GM10248 (cell line): Measurements from ENCODE around the gene COL4A2.

Experiments
- CTCF ChIA-PET: fragments of 300-600 bp; sonication (Branson Sonifier 250); formaldehyde crosslinking; extraction: SDS; loops from one replicate; lab custom pipeline; 2021; ENCODE audit warnings: antibody characterized with exemption; lab: Yijun Ruan, JAX
- POLR2A ChIA-PET: fragments of 350-650 bp; sonication (Branson Sonifier 250); formaldehyde crosslinking; extraction: SDS; loops from one replicate; lab custom pipeline; 2020; ENCODE audit warnings: antibody characterized with exemption; lab: Yijun Ruan, JAX
- DNase-seq: peaks from one replicate; pipeline ENCODE4 v3.0.0; 2012; ENCODE audit errors: extremely low spot score
- CTCF ChIP-seq: IDR thresholded peaks from 2 replicates; pipeline ENCODE4 v1.5.1; 2012; ENCODE audit warnings: mild to moderate bottlenecking, low read depth; ENCODE audit errors: extremely low read depth, missing control alignments, control extremely low read depth

The COL4A2 gene

DNA sequence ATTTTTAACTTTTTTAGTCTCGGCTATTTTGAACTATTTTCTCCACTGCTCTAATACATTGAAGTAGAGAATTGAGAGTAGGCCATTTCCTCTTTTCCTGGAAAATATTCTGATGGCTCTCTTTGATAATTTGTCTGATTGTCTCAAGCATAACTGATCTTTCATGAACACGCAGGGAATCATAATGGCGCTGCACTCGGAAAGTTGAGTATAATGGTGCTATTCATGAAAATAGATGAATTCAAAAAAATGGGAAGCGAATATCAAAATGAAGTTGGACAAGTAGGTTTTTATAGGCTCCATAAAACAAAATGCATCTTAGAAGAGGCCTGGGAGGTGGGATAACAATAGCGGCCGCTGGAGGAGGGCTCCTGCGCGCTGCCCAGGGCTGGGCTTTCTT lies 29.0 kb downstream of the COL4A2 start:
- no peak for TF ChIP-seq CTCF
- CTCF ChIA-PET, result no interaction called here
- POLR2A ChIA-PET, result no interaction called here
- DNase-seq, result no peak

- ChIA-PET POLR2A (no interaction called here), CTCF (no interaction called here)
- TF ChIP-seq CTCF, result no peak
- DNase-seq, result no peak
These were observed 29.6 kb downstream of the COL4A2 start for GRCh38 chr13:110336681-110337080.

DNA sequence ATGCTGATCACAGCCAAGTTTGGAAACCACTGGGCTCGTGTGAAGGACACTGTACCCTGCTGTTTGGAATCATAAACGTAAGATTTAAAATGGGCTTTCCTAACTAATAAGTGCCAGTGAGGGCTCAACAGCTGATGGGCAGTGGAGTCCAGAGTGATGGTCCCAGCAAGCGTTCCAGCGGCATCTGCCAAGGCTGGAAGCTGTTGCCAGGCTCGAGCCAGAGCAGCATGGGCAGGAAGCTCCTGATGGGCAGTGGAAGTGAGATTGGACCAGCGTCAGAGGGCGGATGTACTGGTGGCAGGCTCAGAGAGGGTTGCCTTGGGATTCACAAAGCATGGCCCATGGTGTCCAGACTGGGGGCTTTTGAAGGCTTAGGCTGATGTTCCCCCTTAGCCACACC lies 30.2 kb downstream of the COL4A2 start:
- DNase-seq, result no peak
- ChIA-PET CTCF (interaction anchor here (1.7 kb wide), 1 partner anchor 75 kb away, joined by 4 read pairs; no protein-coding TSS in a partner anchor), POLR2A (no interaction called here)
- no peak for TF ChIP-seq CTCF

DNA sequence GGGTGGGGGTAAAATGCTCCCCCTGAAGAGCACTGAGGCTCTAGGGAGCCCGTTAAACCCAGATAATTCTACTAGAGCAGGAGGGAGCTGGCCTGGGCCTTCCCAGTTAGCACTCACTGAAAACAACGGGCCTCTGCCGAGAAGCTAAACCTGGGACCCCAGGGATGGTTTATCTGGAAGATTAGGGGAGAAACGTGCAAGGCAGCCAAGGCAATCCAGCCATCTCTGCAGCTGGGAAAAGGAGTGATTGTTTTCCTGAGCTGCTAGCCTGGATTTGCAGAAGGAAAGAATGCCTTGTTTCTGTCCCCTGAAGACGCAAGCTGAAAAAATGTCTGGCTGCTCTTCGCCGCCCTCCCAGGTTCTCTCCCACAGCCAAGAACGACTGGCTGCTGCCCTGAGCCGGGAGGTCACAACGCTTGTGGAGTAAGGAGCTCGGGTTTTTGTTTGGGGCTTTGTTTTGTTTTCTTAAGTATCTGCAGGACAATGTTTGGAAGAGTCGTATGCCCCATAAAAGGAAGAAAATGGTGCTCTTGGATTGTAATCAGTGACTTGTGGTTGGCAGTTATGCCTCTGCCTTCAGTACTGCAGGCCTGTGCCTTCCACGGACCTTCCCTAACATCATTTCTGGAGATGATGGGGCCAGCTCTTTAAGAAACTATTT lies 31.5 kb downstream of the COL4A2 start:
- DNase-seq, result no peak
- CTCF ChIA-PET, result interaction anchor here (1.0 to 1.7 kb wide), 4 partner anchors 12 to 74 kb away, joined by 3 to 4 read pairs (median 4); no protein-coding TSS in a partner anchor

DNA sequence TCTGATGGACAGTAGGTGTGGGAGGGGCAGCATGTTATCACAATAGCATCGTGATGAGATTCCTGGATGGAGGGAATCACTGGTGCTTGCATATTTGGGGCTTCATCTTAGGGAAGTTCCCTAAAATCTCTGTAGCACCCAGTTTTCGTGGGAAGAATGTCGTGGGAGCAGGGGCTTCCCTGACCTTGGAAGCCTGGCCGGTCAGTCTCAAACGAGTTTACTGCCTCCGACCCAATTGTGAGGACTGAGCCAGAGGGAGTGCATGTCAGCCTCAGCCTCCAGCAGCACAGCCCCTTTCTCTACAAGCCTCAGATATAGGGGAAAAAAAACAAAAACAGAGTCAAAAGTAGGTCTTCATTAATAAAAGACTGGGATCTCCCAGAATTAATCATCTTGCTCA lies 32.2 kb downstream of the COL4A2 start:
- no peak for TF ChIP-seq CTCF
- POLR2A ChIA-PET, result no interaction called here
- CTCF ChIA-PET, result interaction anchor here (1.0 kb wide), 3 partner anchors 12 to 33 kb away, joined by 3 to 4 read pairs (median 3); no protein-coding TSS in a partner anchor
- no peak for DNase-seq

More for the DNA sequence above, 31.5 kb downstream of the COL4A2 start:
- POLR2A ChIA-PET, result no interaction called here
- TF ChIP-seq CTCF, result no peak

- POLR2A ChIA-PET, result no interaction called here
- no peak for TF ChIP-seq CTCF
- CTCF ChIA-PET, result interaction anchor here (1.0 kb wide), 1 partner anchor 11 kb away, joined by 3 read pairs; no protein-coding TSS in a partner anchor
- DNase-seq, result no peak
These were observed 33.0 kb downstream of the COL4A2 start for GRCh38 chr13:110339975-110340550.
